ENCODE results near the gene FAM209A.

DNA sequence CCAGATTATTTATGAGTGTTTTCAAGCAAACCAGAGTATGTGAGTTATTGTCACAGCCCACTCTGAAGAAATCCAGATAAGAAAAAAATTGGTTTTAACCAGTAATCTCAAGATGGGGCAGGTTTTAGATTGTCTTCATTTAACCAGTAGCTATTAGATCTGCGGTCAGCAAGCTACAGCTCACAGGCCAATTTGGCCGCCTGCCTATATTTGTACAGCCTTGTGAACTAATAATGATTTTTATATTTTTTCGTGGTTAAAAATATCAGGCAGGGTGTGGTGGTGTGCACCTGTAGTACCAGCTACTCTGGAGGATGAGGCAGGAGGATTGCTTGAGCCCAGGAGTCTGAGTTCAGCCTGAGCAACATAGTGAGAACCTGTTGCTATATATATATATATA, 13.5 kb downstream of the FAM209A start:
- TF ChIP-seq, protein P1, sequence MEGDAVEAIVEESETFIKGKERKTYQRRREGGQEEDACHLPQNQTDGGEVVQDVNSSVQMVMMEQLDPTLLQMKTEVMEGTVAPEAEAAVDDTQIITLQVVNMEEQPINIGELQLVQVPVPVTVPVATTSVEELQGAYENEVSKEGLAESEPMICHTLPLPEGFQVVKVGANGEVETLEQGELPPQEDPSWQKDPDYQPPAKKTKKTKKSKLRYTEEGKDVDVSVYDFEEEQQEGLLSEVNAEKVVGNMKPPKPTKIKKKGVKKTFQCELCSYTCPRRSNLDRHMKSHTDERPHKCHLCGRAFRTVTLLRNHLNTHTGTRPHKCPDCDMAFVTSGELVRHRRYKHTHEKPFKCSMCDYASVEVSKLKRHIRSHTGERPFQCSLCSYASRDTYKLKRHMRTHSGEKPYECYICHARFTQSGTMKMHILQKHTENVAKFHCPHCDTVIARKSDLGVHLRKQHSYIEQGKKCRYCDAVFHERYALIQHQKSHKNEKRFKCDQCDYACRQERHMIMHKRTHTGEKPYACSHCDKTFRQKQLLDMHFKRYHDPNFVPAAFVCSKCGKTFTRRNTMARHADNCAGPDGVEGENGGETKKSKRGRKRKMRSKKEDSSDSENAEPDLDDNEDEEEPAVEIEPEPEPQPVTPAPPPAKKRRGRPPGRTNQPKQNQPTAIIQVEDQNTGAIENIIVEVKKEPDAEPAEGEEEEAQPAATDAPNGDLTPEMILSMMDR (conservative IDR thresholded peaks at IDR 0.05; ENCODE audit: low read depth, low read length): no peak
- no peak for TF ChIP-seq EZH2 (IDR thresholded peaks at IDR 0.05; ENCODE audit: borderline replicate concordance, low read depth, low read length, poor library complexity, severe bottlenecking)
